Keratinocyte (primary cell): ENCODE measurements around the gene TMEM25.

Experiments
- EZH2 ChIP-seq: IDR thresholded peaks from one replicate; pipeline ENCODE4 v1.6.1; 2012; ENCODE audit warnings: inconsistent platforms, mild to moderate bottlenecking, low read length, moderate library complexity
- TF ChIP-seq, protein P1 (sequence below), 3 experiments: IDR thresholded peaks in 1 of 3; conservative IDR thresholded peaks in 1 of 3; optimal IDR thresholded peaks in 1 of 3; 2 replicates in 2 of 3; 3 replicates in 1 of 3; pipeline versions ENCODE3 to v1.5.1; 2011; ENCODE audit warnings: low read length in 3 of 3, mild to moderate bottlenecking in 3 of 3, moderate library complexity in 2 of 3, control low read depth in 1 of 3, inconsistent platforms in 1 of 3; ENCODE audit not compliant: insufficient read depth in 2 of 3; ENCODE audit errors: extremely low read depth in 1 of 3

GRCh38 chr11:118514103-118514502, 16.9 kb upstream of the TMEM25 start:
- TF ChIP-seq, protein P1, sequence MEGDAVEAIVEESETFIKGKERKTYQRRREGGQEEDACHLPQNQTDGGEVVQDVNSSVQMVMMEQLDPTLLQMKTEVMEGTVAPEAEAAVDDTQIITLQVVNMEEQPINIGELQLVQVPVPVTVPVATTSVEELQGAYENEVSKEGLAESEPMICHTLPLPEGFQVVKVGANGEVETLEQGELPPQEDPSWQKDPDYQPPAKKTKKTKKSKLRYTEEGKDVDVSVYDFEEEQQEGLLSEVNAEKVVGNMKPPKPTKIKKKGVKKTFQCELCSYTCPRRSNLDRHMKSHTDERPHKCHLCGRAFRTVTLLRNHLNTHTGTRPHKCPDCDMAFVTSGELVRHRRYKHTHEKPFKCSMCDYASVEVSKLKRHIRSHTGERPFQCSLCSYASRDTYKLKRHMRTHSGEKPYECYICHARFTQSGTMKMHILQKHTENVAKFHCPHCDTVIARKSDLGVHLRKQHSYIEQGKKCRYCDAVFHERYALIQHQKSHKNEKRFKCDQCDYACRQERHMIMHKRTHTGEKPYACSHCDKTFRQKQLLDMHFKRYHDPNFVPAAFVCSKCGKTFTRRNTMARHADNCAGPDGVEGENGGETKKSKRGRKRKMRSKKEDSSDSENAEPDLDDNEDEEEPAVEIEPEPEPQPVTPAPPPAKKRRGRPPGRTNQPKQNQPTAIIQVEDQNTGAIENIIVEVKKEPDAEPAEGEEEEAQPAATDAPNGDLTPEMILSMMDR (optimal IDR thresholded peaks at IDR 0.05 in 1 of 3, IDR thresholded peaks at IDR 0.05 in 1 of 3, conservative IDR thresholded peaks at IDR 0.05 in 1 of 3; ENCODE audit: extremely low read depth in 1 of 3, insufficient read depth in 2 of 3, low read length in 3 of 3): no peak
- no peak for TF ChIP-seq EZH2
